ENCODE measurements around the gene SULT2A1. TPM values are rescaled to one million over a fixed set of nuclear protein-coding genes. Genes with fewer than 3 reads are reported as not detected.

The SULT2A1 gene
- total RNA-seq, 1 experiment from 2014 or later: 0.27 TPM

GRCh38 chr19:47854459-47854858 lies 31.7 kb downstream of the SULT2A1 start:
- H3K36me3 ChIP-seq (ENCODE audit: control insufficient read depth in 1 of 2, insufficient read depth in 2 of 2, low read length in 2 of 2): no peaks in the 10 kb centered on the region
- H3K9me3 ChIP-seq (ENCODE audit: control insufficient read depth in 1 of 2, insufficient read depth in 1 of 2, low read depth in 1 of 2, low read length in 2 of 2): no peaks in the 10 kb centered on the region
- no peak overlapping the region for H3K9ac ChIP-seq (ENCODE audit: low read length)
- intact Hi-C loops (cut with micrococcal nuclease): no loop called here
- BruUV-seq (replicated peaks): no TSS peak
- no peak overlapping the region for H3K4me3 ChIP-seq (replicated peaks in 1 of 2; ENCODE audit: low read depth in 1 of 2, low read length in 2 of 2)
- POLR2A ChIA-PET: no interaction called here
- H3K9me2 ChIP-seq (ENCODE audit: insufficient read depth): no peaks in the 10 kb centered on the region
- no peak for DNase-seq (ENCODE audit: low read depth, low spot score)
- H4K20me1 ChIP-seq (ENCODE audit: insufficient read depth): no peaks in the 10 kb centered on the region
- no peak for ATAC-seq
- H3K79me2 ChIP-seq (ENCODE audit: insufficient read depth, low read length): no peaks in the 10 kb centered on the region
- no peak overlapping the region for H2AFZ ChIP-seq (ENCODE audit: low read depth, low read length, poor library complexity, severe bottlenecking)
- no peak overlapping the region for H3K27ac ChIP-seq (ENCODE audit: low read depth, low read length)
- no peaks in the 10 kb centered on the region for H3K27me3 ChIP-seq (ENCODE audit: insufficient read depth, low read length)
- RAD21 ChIA-PET (ENCODE audit: low non-redundant PET in 1 of 2, low total read pairs in 2 of 2, uncharacterized antibody in 2 of 2, unreplicated experiment in 2 of 2): no interaction called here
- CTCF ChIA-PET: no interaction called here
- no peak overlapping the region for H3K4me2 ChIP-seq (ENCODE audit: low read length)
- peaks cover 17 to 22% of the 10 kb centered on the region in 2 experiments for H3K4me1 ChIP-seq (ENCODE audit: control insufficient read depth in 1 of 2, insufficient read depth in 2 of 2, low read length in 2 of 2)
- TF ChIP-seq ATF3 (IDR thresholded peaks at IDR 0.05): no peak
- no peak for TF ChIP-seq EZH2phosphoT487 (IDR thresholded peaks at IDR 0.05; ENCODE audit: borderline replicate concordance)
- TF ChIP-seq SRF (IDR thresholded peaks at IDR 0.05; ENCODE audit: low read depth): no peak
- no peak for TF ChIP-seq CBX3 (IDR thresholded peaks at IDR 0.05; ENCODE audit: low read depth)
- TF ChIP-seq POLR2AphosphoS5 (IDR thresholded peaks at IDR 0.05; ENCODE audit: low read depth, low read length): no peak
- TF ChIP-seq EZH2 (IDR thresholded peaks at IDR 0.05): no peak
- no peak for TF ChIP-seq SP1 (IDR thresholded peaks at IDR 0.05; ENCODE audit: low read depth)
- no peak for TF ChIP-seq SIN3A (IDR thresholded peaks at IDR 0.05; ENCODE audit: low read depth)
- TF ChIP-seq MAX (IDR thresholded peaks at IDR 0.05): no peak
- no peak for TF ChIP-seq FOSL1 (IDR thresholded peaks at IDR 0.05; ENCODE audit: low read depth)

- Histone ChIP-seq H3K27me3 (ENCODE audit: insufficient read depth, low read length) (no peaks in the 10 kb centered on the region), H3K36me3 (ENCODE audit: control insufficient read depth in 1 of 2, insufficient read depth in 2 of 2, low read length in 2 of 2) (no peaks in the 10 kb centered on the region), H4K20me1 (ENCODE audit: insufficient read depth) (no peaks in the 10 kb centered on the region), H3K4me3 (replicated peaks in 1 of 2; ENCODE audit: low read depth in 1 of 2, low read length in 2 of 2) (no peak overlapping the region), H3K4me2 (ENCODE audit: low read length) (no peak overlapping the region), H3K9me3 (ENCODE audit: control insufficient read depth in 1 of 2, insufficient read depth in 1 of 2, low read depth in 1 of 2, low read length in 2 of 2) (no peaks in the 10 kb centered on the region), H3K9me2 (ENCODE audit: insufficient read depth) (no peaks in the 10 kb centered on the region), H3K79me2 (ENCODE audit: insufficient read depth, low read length) (no peaks in the 10 kb centered on the region), H2AFZ (ENCODE audit: low read depth, low read length, poor library complexity, severe bottlenecking) (no peak overlapping the region), H3K27ac (ENCODE audit: low read depth, low read length) (no peak overlapping the region), H3K4me1 (ENCODE audit: control insufficient read depth in 1 of 2, insufficient read depth in 2 of 2, low read length in 2 of 2) (peaks cover 15 to 24% of the 10 kb centered on the region in 2 experiments), H3K9ac (ENCODE audit: low read length) (no peak overlapping the region)
- no peak for TF ChIP-seq EZH2 (IDR thresholded peaks at IDR 0.05)
- no peak for TF ChIP-seq EGR1 (IDR thresholded peaks at IDR 0.05; ENCODE audit: low read depth)
- TF ChIP-seq ELF1 (IDR thresholded peaks at IDR 0.05; ENCODE audit: borderline replicate concordance, low read depth): no peak
- no peak for TF ChIP-seq SIN3A (IDR thresholded peaks at IDR 0.05; ENCODE audit: low read depth)
- TF ChIP-seq SRF (IDR thresholded peaks at IDR 0.05; ENCODE audit: low read depth): no peak
- no peak for TF ChIP-seq FOSL1 (IDR thresholded peaks at IDR 0.05; ENCODE audit: low read depth)
- TF ChIP-seq ZNF274 (IDR thresholded peaks at IDR 0.05; ENCODE audit: low read depth, low read length): no peak
- TF ChIP-seq CEBPB (IDR thresholded peaks at IDR 0.05; ENCODE audit: low read depth): no peak
- TF ChIP-seq SP1 (IDR thresholded peaks at IDR 0.05; ENCODE audit: low read depth): no peak
- TF ChIP-seq ZFX (IDR thresholded peaks at IDR 0.05): no peak
- TF ChIP-seq ZBTB33 (IDR thresholded peaks at IDR 0.05; ENCODE audit: extremely low read depth, insufficient replicate concordance, low read length): no peak
- no peak for TF ChIP-seq ATF3 (IDR thresholded peaks at IDR 0.05)
- no peak for TF ChIP-seq EZH2phosphoT487 (IDR thresholded peaks at IDR 0.05; ENCODE audit: borderline replicate concordance)
- no peak for TF ChIP-seq YY1 (IDR thresholded peaks at IDR 0.05; ENCODE audit: extremely low read depth, insufficient replicate concordance, low read depth, low read length)
- no peak for TF ChIP-seq RAD21 (IDR thresholded peaks at IDR 0.05; ENCODE audit: low read depth)
- TF ChIP-seq CBX3 (IDR thresholded peaks at IDR 0.05; ENCODE audit: low read depth): no peak
- TF ChIP-seq POLR2AphosphoS5 (IDR thresholded peaks at IDR 0.05; ENCODE audit: low read depth, low read length): no peak
- TF ChIP-seq POLR2A (IDR thresholded peaks at IDR 0.05; ENCODE audit: borderline replicate concordance, extremely low read depth, insufficient read depth, insufficient read length): no peak
- TF ChIP-seq MAX (IDR thresholded peaks at IDR 0.05): no peak
- intact Hi-C loops (cut with micrococcal nuclease): no loop called here
- POLR2A ChIA-PET: no interaction called here
- no peak for ATAC-seq
- CTCF ChIA-PET: interaction anchor here (2.1 kb wide), 1 partner anchor 10 kb away, joined by 5 read pairs; no protein-coding TSS in a partner anchor
- RAD21 ChIA-PET (ENCODE audit: low non-redundant PET in 1 of 2, low total read pairs in 2 of 2, uncharacterized antibody in 2 of 2, unreplicated experiment in 2 of 2): no interaction called here
- no TSS peak for BruUV-seq (replicated peaks)
- no peak for DNase-seq (ENCODE audit: low read depth, low spot score)
These were observed 33.1 kb downstream of the SULT2A1 start for GRCh38 chr19:47853003-47853402.
